Mesenchymal stem cell (in vitro differentiated cells and primary cell): Measurements from ENCODE around the gene RBMS1.

Source experiments
- DNase-seq: peaks from one replicate; pipeline ENCODE4 v3.0.0-alpha.2; 2013
- H2AFZ ChIP-seq: one replicate; pipeline ENCODE4 v1.6.1; 2013; ENCODE audit warnings: low read depth, mild to moderate bottlenecking, control low read depth, inconsistent platforms, low read length, moderate library complexity
- H2AK5ac ChIP-seq: 2 replicates; pipeline ENCODE4 v1.6.1; 2013; ENCODE audit warnings: low read length, moderate library complexity, mild to moderate bottlenecking, inconsistent platforms; ENCODE audit not compliant: severe bottlenecking
- H2BK120ac ChIP-seq: one replicate; pipeline ENCODE4 v1.6.1; 2013; ENCODE audit warnings: low read depth, mild to moderate bottlenecking, inconsistent platforms, low read length, moderate library complexity
- H2BK12ac ChIP-seq, 2 experiments: one replicate each; pipeline ENCODE4 v1.6.1; 2013; ENCODE audit warnings: inconsistent platforms in 2 of 2, low read length in 2 of 2, mild to moderate bottlenecking in 2 of 2, moderate library complexity in 2 of 2, control low read depth in 1 of 2
- H2BK15ac ChIP-seq: one replicate; pipeline ENCODE4 v1.6.1; 2013; ENCODE audit warnings: mild to moderate bottlenecking, low read depth, inconsistent platforms; ENCODE audit not compliant: poor library complexity, severe bottlenecking
- H2BK5ac ChIP-seq: 2 replicates; pipeline ENCODE4 v1.6.1; 2013; ENCODE audit warnings: low read depth, mild to moderate bottlenecking, low read length, control low read depth, inconsistent platforms; ENCODE audit not compliant: poor library complexity, severe bottlenecking
- H3K14ac ChIP-seq, 2 experiments: one replicate each; pipeline ENCODE4 v1.6.1; 2013; ENCODE audit warnings: inconsistent platforms in 2 of 2, low read length in 2 of 2, control low read depth in 1 of 2, mild to moderate bottlenecking in 1 of 2, moderate library complexity in 1 of 2
- H3K18ac ChIP-seq, 2 experiments: one replicate each; pipeline ENCODE4 v1.6.1; 2013; ENCODE audit warnings: inconsistent platforms in 2 of 2, low read length in 2 of 2, control low read depth in 1 of 2, low read depth in 1 of 2, mild to moderate bottlenecking in 1 of 2
- H3K23ac ChIP-seq, 2 experiments: one replicate each; pipeline ENCODE4 v1.6.1; 2013; ENCODE audit warnings: inconsistent platforms in 2 of 2, low read length in 2 of 2, mild to moderate bottlenecking in 2 of 2, moderate library complexity in 2 of 2, control low read depth in 1 of 2
- H3K27ac ChIP-seq: 2 replicates; pipeline ENCODE4 v1.5.1; 2013; ENCODE audit warnings: mild to moderate bottlenecking, moderate library complexity, low read length, control low read depth, inconsistent platforms; ENCODE audit not compliant: poor library complexity, severe bottlenecking
- H3K27me3 ChIP-seq, 2 experiments: 2 replicates each; pipeline versions ENCODE4 v1.6.1 to v1.7.0; 2013; ENCODE audit warnings: low read length in 2 of 2, mild to moderate bottlenecking in 2 of 2, moderate library complexity in 2 of 2, control low read depth in 1 of 2, inconsistent platforms in 1 of 2; ENCODE audit not compliant: control insufficient read depth in 1 of 2, insufficient read depth in 1 of 2
- H3K36me3 ChIP-seq, 2 experiments: 2 replicates each; pipeline versions ENCODE4 v1.6.1 to v1.7.0; 2013; ENCODE audit warnings: low read length in 2 of 2, control low read depth in 1 of 2, inconsistent platforms in 1 of 2, low read depth in 1 of 2, mild to moderate bottlenecking in 1 of 2; ENCODE audit not compliant: insufficient read depth in 2 of 2, control insufficient read depth in 1 of 2
- H3K4ac ChIP-seq, 2 experiments: one replicate each; pipeline ENCODE4 v1.6.1; 2013; ENCODE audit warnings: inconsistent platforms in 2 of 2, low read length in 2 of 2, mild to moderate bottlenecking in 2 of 2, moderate library complexity in 2 of 2, control low read depth in 1 of 2, low read depth in 1 of 2
- H3K4me1 ChIP-seq: 2 replicates; pipeline ENCODE4 v1.6.1; 2013; ENCODE audit warnings: low read depth, low read length, control low read depth; ENCODE audit not compliant: control insufficient read depth, insufficient read depth
- H3K4me2 ChIP-seq: 2 replicates; pipeline ENCODE4 v1.6.1; 2013; ENCODE audit warnings: low read length, mild to moderate bottlenecking, inconsistent platforms; ENCODE audit not compliant: poor library complexity, severe bottlenecking
- H3K4me3 ChIP-seq, 2 experiments: 2 replicates each; pipeline versions ENCODE4 v1.5.1 to v1.7.0; 2013; ENCODE audit warnings: low read length in 2 of 2, mild to moderate bottlenecking in 2 of 2, control low read depth in 1 of 2, low read depth in 1 of 2; ENCODE audit not compliant: insufficient read depth in 1 of 2
- H3K79me1 ChIP-seq: replicated peaks from 2 replicates; pipeline ENCODE4 v1.6.1; 2013; ENCODE audit warnings: mild to moderate bottlenecking, control low read depth, low read length, inconsistent platforms; ENCODE audit not compliant: poor library complexity, severe bottlenecking
- H3K9ac ChIP-seq: 2 replicates; pipeline ENCODE4 v1.7.0; 2013; ENCODE audit warnings: mild to moderate bottlenecking, low read length, moderate library complexity
- H3K9me3 ChIP-seq: 2 replicates; pipeline ENCODE4 v1.7.0; 2013; ENCODE audit warnings: mild to moderate bottlenecking, low read length; ENCODE audit not compliant: control insufficient read depth
- H4K8ac ChIP-seq: one replicate; pipeline ENCODE4 v1.6.1; 2013; ENCODE audit warnings: inconsistent platforms, mild to moderate bottlenecking, low read length, moderate library complexity
- H4K91ac ChIP-seq: one replicate; pipeline ENCODE4 v1.6.1; 2013; ENCODE audit warnings: mild to moderate bottlenecking, low read length, inconsistent platforms
- whole genome bisulfite sequencing: methylation state at CpG from one replicate; pipeline ENCODE4 v1.1.7; 2013; ENCODE audit warnings: mixed read lengths; 5-methylcytosine and 5-hydroxymethylcytosine counted together

The RBMS1 gene

GRCh38 chr2:160509016-160509415 is 15.4 kb upstream of the RBMS1 start:
- Histone ChIP-seq H3K4ac (no peak overlapping the region), H3K9ac (no peak overlapping the region), H3K27me3 (no peaks in the 10 kb centered on the region), H3K4me2 (no peak overlapping the region), H4K8ac (no peak overlapping the region), H3K23ac (no peak overlapping the region), H2AFZ (no peak overlapping the region), H2BK15ac (no peak overlapping the region), H2BK5ac (no peak overlapping the region), H3K14ac (no peak overlapping the region), H3K79me1 (no peaks in the 10 kb centered on the region), H3K9me3 (no peaks in the 10 kb centered on the region), H3K27ac (no peak overlapping the region), H3K36me3 (no peaks in the 10 kb centered on the region), H2BK120ac (no peak overlapping the region), H4K91ac (no peak overlapping the region), H2AK5ac (no peak overlapping the region), H3K4me1 (no peaks in the 10 kb centered on the region), H3K18ac (no peak overlapping the region), H3K4me3 (no peak overlapping the region), H2BK12ac (no peak overlapping the region)
- WGBS, result 80% methylated on average over 1 of the region's 2 CpGs
- DNase-seq, result no peak

- no peak for DNase-seq
- Histone ChIP-seq H2BK12ac (no peak overlapping the region), H4K91ac (no peak overlapping the region), H2AFZ (no peak overlapping the region), H3K4me3 (no peak overlapping the region), H3K14ac (no peak overlapping the region), H3K79me1 (no peaks in the 10 kb centered on the region), H3K9me3 (no peaks in the 10 kb centered on the region), H4K8ac (no peak overlapping the region), H3K4me1 (no peaks in the 10 kb centered on the region), H2AK5ac (no peak overlapping the region), H3K27me3 (no peaks in the 10 kb centered on the region), H3K4me2 (no peak overlapping the region), H3K9ac (no peak overlapping the region), H3K23ac (no peak overlapping the region), H3K4ac (no peak overlapping the region), H2BK5ac (no peak overlapping the region), H3K18ac (no peak overlapping the region), H3K27ac (no peak overlapping the region), H2BK120ac (no peak overlapping the region), H2BK15ac (no peak overlapping the region), H3K36me3 (no peaks in the 10 kb centered on the region)
- WGBS, result no CpG with 5 or more reads among the region's 2 CpGs
Measured at GRCh38 chr2:160507464-160507863, 13.9 kb upstream of the RBMS1 start.

GRCh38 chr2:160507046-160507407 is 13.4 kb upstream of the RBMS1 start:
- H3K27me3 ChIP-seq, result no peaks in the 10 kb centered on the region
- H2AFZ ChIP-seq, result no peak overlapping the region
- H4K8ac ChIP-seq, result no peak overlapping the region
- H3K36me3 ChIP-seq, result no peaks in the 10 kb centered on the region
- H3K14ac ChIP-seq, result no peak overlapping the region
- no peak overlapping the region for H3K27ac ChIP-seq
- no peak for DNase-seq
- H3K4me3 ChIP-seq, result no peak overlapping the region
- H4K91ac ChIP-seq, result no peak overlapping the region
- no peak overlapping the region for H2BK120ac ChIP-seq
- H2BK15ac ChIP-seq, result no peak overlapping the region
- H3K9me3 ChIP-seq, result no peaks in the 10 kb centered on the region
- H2BK5ac ChIP-seq, result no peak overlapping the region
- WGBS, result 100% methylated on average over 1 of the region's 3 CpGs
- H3K23ac ChIP-seq, result no peak overlapping the region
- no peak overlapping the region for H2BK12ac ChIP-seq
- H3K18ac ChIP-seq, result no peak overlapping the region
- H3K4ac ChIP-seq, result no peak overlapping the region
- H3K4me1 ChIP-seq, result no peaks in the 10 kb centered on the region
- no peak overlapping the region for H3K9ac ChIP-seq
- H3K79me1 ChIP-seq, result no peaks in the 10 kb centered on the region
- no peak overlapping the region for H3K4me2 ChIP-seq
- no peak overlapping the region for H2AK5ac ChIP-seq

GRCh38 chr2:160506371-160507045 is 12.9 kb upstream of the RBMS1 start:
- Histone ChIP-seq H4K8ac (no peak overlapping the region), H2BK5ac (no peak overlapping the region), H3K4ac (no peak overlapping the region), H3K36me3 (no peaks in the 10 kb centered on the region), H3K27me3 (no peaks in the 10 kb centered on the region), H3K4me1 (no peaks in the 10 kb centered on the region), H2BK12ac (no peak overlapping the region), H3K18ac (no peak overlapping the region), H2AFZ (no peak overlapping the region), H2BK120ac (no peak overlapping the region), H3K79me1 (no peaks in the 10 kb centered on the region), H3K14ac (no peak overlapping the region), H3K27ac (no peak overlapping the region), H2AK5ac (no peak overlapping the region), H3K9me3 (no peaks in the 10 kb centered on the region), H3K4me3 (no peak overlapping the region), H3K4me2 (no peak overlapping the region), H4K91ac (no peak overlapping the region), H3K23ac (no peak overlapping the region), H2BK15ac (no peak overlapping the region), H3K9ac (no peak overlapping the region)
- no peak for DNase-seq
- 96% methylated on average over 7 of the region's 9 CpGs for WGBS
